IPS-18c (cell line): ENCODE results near the gene TFRC.
A peak's percentile ranks its signal among the peaks of the same experiment; 100 is the strongest.
"Not testable (repeated sequence)": the region's sequence is repeated elsewhere in the genome, so short reads cannot be mapped to it uniquely, and the experiment has no call there.

Experiments used
- H3K4me3 ChIP-seq: 2 replicates; pipeline ENCODE4 v1.7.0; 2013; ENCODE audit warnings: low read depth, mild to moderate bottlenecking, low read length, moderate library complexity; ENCODE audit not compliant: insufficient read depth
- H3K9me3 ChIP-seq: one replicate; pipeline ENCODE4 v1.6.1; 2013; ENCODE audit warnings: mild to moderate bottlenecking, low read length, moderate library complexity; ENCODE audit not compliant: control insufficient read depth, insufficient read depth

Gene TFRC

DNA sequence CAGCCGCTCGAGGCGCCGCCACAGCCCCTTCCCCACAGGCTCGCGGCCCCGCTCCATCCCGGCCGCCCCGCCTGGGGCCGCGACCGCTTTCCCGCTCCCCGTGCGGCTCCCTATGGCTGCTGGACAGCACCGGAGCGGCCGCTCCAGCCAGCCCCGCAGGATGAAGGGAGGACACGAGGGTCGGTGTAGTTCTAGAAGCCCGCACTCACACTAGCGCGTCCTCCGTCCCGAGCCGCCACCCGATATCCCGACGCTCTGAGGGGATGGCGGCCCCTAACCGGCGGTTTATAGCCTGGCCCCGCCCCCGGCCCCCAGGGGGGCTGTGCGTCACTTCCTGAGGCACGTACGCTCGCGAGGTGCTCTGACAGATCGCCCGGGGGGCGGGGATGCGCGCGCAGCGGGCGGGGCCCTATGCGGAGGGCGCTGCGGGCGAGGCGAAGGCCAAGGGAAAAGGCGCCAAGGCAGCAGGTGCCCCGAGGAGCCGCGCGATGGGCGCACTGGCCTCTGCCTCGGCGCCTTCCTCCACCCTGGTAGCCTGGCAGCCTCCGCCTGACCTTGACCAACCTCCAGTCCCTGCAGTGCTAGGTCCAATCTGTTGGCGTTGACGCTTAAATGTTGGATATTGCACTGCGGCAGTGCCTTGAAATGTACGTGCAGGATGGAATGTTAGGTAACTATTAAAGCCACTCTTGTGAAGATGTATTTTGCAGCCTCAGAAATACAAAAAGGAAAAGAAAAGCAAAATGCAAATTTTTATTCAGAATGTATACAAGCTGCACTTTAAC is at the start of gene TFRC:
TFRC (minus strand) TSS at position 257 of the 785 bp plus-strand sequence. CDS start 4,991 bp downstream, outside the sequence.
- H3K9me3 ChIP-seq, result no peaks in the 10 kb centered on the region
- peak within 1 kb of the TSS; percentile 72 for H3K4me3 ChIP-seq

DNA sequence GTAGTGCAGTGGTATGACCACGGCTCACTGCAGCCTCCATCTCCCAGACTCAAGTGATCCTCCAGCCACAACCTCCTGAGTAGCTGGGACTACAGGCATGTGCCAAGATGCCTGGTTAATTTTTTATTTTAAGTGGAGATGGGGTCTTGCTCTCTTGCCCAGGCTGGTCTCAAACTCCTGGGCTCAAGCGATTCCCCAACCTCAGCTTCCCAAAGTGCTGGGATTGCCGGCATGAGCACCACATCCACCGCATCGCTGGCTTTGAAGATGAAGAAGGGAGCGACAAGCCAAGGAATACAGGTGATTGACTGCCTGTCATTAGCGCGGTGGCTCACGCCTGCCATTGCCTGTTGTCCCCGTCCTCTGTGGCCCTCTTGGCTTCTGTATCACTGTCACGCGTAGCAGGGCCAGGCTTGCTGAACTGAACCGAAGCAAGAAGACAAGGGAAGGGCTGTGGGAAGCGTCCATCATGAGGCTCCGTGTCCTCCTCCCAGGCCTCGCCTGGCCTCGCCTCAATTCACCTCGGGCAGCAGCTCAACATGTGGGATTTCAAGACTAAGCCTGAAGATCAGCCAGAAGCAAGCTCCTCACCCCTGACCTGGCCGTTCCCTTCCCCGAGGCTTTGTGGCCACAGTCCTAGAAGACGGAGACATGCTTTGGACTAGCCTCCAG is 46.4 kb upstream of the TFRC start:
- Histone ChIP-seq H3K4me3 (no peak overlapping the region), H3K9me3 (no peaks in the 10 kb centered on the region)

DNA sequence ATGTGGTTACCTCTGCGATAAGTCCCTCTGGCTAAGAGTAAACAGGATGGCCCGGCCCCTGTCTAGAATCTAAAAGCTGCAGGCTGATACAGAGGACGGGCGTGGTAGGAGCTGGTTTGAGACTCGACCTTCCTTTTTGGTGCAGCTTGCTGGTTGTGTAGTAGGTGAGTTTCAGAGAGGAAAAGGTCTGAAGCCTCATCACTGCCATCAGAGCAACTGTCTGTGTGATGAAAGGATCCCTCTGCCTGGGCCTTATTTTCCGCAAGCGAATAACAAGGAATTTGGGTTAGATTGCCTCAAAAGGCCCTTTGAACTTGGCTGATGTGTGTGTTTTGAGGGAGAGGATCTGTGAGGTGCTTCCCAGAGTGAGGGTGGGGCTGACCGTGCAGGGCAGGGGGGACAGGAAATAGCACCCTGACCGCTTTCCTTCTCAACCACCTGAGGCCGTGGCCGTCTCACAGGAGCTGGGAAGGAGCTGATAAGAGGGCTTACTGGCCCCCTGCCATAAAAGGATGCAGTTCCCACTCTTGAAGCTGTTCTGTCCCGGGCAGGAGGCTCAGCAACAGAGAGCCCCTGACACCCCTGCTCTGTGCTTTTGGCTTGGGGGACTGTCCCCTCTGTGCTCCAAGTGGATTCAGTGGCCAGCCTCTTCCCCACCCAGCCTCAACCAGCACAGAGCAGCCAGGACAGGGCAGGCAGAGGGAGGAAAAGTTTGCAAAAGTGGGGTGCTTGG is 45.6 kb upstream of the TFRC start:
- no peaks in the 10 kb centered on the region for H3K9me3 ChIP-seq
- H3K4me3 ChIP-seq, result no peak overlapping the region

DNA sequence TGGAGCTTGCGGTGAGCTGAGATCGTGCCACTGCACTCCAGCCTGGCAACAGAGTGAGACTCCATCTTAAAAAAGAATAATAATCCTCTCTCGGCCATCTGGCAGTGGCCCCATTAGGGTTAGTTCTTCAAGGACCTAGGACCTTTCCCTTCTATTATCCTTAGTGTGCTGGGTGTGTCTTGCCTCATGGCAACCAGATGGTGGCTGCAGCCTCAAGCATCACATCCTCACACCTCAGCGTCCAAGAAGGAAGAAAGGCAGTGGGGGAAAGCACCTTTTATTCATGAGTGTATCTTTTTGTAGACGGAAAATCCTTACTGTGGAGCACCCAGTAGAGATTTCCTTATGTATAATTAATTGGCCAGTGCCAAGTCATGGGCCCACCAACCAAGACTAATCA is 42.7 kb upstream of the TFRC start:
- peaks cover 3% of the 10 kb centered on the region for H3K9me3 ChIP-seq
- H3K4me3 ChIP-seq, result no peak overlapping the region

DNA sequence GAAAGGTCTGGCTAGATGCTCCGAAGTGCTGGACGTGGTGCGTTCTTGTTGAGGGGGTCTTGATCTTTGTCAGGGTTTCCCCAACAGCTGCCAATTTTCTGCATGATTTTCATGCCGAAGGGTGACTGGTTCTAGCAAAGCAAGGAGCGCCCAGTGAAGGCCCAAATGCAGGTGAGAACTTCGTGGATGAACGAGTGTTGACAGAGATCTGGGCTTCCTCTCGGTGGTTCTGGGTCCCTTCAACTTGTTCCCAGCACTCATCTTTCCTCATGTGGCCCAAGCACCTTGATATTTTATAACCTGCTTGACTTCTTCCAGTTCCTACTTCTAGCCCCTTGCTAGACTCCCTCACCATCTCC is 40.8 kb upstream of the TFRC start:
- H3K4me3 ChIP-seq, result no peak overlapping the region
- H3K9me3 ChIP-seq, result peaks cover 3% of the 10 kb centered on the region

DNA sequence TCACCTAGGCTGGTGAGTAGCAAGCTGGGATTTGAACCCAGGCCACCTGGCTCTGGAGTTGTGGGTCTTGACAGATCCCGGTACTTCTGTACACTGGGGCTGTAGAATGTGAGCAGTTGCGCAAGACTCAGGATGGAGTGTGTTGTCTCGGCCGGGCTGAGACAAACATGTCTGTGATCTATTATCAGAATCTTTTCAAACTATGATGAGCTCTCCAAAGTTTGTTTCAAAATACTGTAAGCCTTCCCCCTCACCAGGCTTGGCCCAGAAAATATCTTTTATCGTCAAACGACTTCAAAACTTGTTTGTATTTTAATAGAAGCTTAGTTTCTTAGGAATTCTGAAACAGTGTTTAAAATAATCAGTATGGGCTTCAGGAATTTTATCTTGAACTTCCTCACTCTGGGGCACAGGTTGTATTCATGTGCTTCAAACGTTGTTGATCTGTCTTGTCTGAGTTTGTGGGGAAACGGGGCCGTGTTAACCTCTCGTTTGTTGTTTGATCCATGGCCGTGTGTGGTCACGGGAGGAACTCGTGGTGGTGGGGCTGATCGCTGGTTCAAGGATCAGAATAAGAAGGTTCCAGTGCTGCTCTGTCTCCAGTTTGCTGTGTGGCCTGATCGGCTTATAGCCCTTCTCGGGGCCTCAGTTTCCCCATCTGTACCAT is 40.3 kb upstream of the TFRC start:
- Histone ChIP-seq H3K9me3 (peaks cover 3% of the 10 kb centered on the region), H3K4me3 (no peak overlapping the region)

DNA sequence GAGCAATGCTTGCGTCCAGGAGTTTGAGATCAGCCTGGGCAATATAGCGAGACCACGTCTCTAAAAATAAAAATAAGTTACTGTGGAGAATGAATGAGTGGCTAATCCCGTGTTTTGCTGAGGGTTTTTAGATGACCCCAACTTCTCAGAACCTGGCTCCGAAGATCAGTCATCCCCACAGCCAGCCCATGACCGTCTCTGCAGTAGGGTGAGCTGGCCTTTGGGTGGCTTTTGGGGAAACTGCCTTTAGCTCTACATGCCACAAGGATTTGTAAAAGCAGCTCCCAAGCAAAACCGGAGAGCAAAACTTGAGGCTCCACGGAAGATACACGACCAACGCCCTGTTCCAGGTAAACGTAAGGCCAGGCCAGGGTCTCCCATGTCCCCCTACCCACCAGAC is 39.2 kb upstream of the TFRC start:
- peaks cover 3% of the 10 kb centered on the region for H3K9me3 ChIP-seq
- no peak overlapping the region for H3K4me3 ChIP-seq

DNA sequence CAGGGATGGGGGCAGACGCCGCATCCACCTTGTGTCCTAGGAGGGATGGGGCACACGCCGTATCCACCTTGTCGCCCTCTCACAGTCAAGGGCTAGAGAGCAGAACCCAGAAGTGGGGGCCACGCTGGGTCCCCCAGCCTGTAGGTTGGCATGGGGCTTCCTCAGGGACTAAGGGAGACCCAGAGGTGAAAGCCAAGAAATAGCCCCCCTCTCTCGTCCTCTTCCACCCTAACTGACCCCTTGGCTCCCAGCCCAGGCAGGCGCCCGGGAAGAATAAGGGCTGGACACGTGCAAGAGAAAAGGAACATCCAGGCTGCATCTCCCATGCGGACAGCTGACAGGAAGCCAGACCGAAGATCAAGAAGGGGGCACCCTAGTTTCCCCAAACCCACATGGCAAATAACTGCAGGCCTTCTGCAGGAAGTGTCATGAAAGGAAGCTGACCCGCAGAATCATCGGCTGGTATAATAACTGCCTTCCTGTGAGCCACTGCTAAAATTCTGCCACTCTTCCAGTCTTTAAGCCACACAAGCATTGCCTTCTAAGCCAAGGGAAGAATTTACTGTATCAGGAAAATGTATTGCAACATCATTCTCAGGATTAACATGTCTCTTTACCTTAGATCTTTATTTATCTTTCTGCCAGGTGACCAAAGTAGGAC is 38.5 kb upstream of the TFRC start:
- Histone ChIP-seq H3K9me3 (peaks cover 3% of the 10 kb centered on the region), H3K4me3 (no peak overlapping the region)

DNA sequence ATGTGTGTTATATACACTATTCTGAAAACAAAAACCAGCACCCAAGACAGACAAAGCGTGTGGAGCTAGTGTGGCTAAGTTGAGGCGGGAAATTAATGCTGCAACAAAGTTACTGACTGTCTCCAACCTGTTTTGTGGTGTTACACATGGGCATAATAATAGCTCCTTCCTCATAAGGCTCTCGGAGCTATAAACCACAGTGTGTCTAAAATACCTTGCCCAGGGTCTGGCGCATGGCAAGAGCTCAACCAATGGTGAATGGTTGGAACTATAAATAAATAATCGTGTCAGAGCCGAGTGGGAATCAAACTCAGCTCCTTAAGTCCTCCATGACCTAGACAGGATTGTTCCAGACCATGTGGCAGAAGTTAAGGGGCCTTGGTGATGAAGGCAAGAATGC is 35.9 kb upstream of the TFRC start:
- Histone ChIP-seq H3K4me3 (no peak overlapping the region), H3K9me3 (peaks cover 3% of the 10 kb centered on the region)

DNA sequence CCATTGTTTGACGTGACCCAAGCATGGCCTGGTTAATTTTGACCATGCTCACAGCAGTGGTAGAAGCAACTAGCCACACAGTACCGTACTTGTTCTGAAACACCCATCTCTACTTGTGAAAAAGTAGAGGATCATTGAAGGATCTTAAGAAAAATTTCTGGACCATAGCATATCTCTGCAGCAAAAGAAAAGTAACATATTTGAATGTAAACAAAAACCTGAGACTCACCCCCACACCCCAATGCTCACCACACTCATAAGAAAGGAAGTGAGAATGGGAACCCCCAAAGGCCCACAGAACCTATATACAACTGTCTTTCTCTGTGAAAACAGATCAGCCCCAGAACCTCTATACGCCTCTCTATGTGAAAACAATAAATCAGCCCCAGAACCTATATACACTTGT is 33.8 kb upstream of the TFRC start:
- H3K4me3 ChIP-seq, result no peak overlapping the region
- peaks cover 3% of the 10 kb centered on the region for H3K9me3 ChIP-seq

DNA sequence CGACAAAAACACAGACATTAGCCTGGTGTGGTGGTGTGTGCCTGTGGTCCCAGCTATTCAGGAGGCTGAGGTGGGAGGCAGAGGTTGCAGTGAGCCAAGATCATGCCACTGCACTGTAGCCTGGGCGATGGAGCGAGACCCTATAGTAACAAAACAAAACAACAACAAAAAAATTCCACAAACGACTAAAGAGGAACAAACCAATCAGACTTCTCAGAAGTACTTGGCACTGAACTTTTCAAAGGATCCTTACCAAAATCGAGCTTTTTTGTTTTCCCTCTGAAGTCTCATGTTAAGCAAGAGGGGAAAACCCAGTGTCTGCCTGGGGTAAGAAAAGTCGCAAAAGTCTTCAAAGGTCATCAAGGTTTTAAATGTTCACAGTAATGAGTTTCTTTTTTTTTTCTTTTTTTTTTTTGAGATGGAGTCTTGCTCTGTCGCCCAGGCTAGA is 30.1 kb upstream of the TFRC start:
- Histone ChIP-seq H3K4me3 (no peak overlapping the region), H3K9me3 (no peaks in the 10 kb centered on the region)

DNA sequence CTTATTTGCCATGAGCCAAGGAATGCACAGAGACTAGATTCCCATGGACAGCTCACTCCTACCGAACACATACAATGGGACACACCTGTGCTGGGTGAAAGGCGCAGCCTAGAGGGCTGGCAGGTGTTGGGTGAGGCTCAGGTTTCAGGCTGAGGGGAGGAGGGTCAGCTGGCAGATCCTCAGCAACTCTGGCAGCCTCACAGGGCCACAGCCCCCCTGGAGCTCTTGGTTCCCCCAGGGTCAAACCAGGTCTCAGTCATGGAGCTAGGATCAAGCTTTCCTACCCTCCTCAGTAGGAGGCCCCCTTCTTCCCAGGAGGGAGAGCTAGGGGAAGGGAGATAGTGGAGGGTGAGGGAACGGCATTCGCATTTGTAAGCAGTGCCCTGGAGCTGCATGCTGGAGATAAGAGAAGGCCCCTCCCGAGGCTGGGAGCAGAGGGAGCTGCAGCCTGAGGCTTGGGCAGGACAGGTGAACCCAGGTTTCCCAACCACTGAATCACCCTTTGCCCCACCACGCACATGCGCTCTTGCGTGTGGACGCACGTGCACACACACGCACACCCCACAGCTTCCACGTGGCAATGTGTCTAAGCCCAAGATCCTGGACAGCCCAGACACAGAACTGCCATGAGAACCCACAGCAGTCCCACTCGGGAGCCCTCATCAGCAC is 26.3 kb upstream of the TFRC start:
- Histone ChIP-seq H3K9me3 (no peaks in the 10 kb centered on the region), H3K4me3 (no peak overlapping the region)

DNA sequence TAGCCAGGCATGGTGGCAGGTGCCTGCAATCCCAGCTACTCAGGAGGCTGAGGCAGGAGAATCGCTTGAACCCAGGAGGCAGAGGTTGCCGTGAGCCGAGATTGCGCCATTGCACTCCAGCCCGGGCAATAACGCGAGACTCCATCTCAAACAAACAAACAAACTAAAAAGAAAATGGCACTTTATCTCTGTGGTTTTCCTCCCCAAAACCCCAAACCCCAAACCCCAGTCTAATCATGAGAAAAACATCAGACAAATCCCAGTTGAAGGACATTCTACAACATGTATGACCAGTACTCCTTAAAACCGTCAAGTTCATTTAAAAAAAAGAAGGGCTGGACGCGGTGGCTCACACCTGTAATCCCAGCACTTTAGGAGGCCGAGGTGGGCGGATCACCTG is 22.8 kb upstream of the TFRC start:
- H3K4me3 ChIP-seq, H3K9me3 ChIP-seq: not testable (repeated sequence)

DNA sequence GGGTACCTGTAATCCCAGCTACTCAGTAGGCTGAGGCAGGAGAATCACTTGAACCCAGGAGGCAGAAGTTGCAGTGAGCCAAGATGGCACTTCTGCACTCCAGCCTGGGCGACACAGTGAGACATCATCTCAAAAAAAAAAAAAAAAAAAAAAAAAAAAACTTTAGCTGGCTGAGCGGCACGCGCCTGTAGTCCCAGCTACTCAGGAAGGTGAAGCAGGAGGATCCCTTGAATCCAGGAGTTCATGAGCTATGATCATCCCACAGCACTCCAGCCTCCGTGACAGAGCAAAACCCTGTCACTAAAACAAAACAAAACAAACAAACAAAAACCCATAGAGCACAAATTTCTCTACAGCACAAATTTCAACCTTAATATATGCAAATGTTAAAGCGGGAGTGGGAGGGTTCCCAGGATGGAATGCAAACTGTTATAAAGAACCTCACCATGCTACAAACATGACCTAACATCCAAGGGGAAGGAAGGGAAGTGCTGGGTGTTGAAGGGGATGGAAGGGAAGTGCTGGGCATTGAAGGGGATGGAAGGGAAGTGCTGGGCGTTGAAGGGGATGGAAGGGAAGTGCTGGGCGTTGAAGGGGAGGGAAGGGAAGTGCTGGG is 16.6 kb upstream of the TFRC start:
- not testable (repeated sequence) for H3K4me3 ChIP-seq, H3K9me3 ChIP-seq

DNA sequence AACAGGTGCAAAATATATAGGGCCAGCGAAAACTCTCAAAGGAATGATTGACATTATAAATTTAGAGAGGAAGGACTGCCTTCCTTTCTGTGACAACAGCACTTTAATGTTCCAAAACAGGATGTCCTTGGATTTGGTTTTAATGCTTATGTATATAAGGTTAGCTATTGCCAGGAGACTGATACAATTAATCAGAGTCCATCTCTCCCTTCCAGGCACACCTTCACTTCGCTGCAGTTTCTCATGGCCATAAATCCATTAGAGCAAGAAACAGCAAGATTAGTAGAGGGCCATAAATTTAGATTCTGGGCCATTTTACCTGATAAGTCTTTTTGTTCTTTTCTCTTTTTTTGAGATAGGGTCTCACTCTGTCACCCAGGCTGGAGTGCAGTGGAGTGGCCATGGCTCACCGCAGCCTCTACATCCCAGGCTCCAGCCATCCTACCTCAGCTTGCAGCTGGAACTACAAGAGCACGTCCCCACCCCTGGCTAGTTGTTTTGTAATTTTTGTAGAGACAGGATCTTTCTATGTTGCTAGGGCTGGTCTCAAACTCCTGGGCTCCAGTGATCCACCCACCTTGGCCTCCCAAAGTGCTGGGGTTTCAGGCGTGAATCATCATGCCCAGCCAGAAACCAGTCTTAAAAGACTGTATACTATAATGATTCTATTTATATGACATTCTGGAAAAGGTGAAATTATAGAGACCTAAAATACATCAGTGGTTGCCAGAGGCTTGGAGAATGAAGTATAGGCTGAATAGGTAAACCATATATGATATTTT is 15.7 kb upstream of the TFRC start:
- H3K9me3 ChIP-seq, result no peaks in the 10 kb centered on the region
- H3K4me3 ChIP-seq, result no peak overlapping the region
